ENCODE measurements around the gene PPP1R16B. TPM values are rescaled to one million over a fixed set of nuclear protein-coding genes. Genes with fewer than 3 reads are reported as not detected.

PPP1R16B gene
- 11.6 TPM for total RNA-seq

DNA sequence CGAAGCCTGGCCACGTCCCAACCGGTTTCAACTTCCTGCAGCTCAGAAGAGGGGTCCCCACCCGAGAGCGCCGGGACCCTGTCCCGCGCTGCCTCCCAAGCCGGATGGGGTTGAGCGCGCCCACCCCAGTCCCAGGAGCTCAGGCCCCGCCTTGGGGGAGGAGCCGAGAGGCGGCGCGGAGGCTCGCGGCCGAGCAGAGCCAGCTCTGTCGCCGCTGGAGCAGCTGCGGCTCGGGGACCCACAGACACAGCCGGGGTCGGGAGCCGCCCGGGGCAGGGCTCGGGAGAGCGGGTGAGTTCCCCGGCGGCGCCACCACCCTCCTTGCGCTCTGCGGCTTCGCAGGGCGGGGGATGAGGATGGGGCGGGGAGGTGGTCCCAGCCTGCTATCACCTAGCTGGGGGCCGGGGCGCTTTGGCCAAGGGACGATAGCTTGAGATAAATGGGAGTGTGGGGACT is at the start of gene PPP1R16B:
Gene PPP1R16B (plus strand): TSS at position 196 of the 456 bp plus-strand sequence. CDS start 30,229 bp downstream, outside the sequence.

DNA sequence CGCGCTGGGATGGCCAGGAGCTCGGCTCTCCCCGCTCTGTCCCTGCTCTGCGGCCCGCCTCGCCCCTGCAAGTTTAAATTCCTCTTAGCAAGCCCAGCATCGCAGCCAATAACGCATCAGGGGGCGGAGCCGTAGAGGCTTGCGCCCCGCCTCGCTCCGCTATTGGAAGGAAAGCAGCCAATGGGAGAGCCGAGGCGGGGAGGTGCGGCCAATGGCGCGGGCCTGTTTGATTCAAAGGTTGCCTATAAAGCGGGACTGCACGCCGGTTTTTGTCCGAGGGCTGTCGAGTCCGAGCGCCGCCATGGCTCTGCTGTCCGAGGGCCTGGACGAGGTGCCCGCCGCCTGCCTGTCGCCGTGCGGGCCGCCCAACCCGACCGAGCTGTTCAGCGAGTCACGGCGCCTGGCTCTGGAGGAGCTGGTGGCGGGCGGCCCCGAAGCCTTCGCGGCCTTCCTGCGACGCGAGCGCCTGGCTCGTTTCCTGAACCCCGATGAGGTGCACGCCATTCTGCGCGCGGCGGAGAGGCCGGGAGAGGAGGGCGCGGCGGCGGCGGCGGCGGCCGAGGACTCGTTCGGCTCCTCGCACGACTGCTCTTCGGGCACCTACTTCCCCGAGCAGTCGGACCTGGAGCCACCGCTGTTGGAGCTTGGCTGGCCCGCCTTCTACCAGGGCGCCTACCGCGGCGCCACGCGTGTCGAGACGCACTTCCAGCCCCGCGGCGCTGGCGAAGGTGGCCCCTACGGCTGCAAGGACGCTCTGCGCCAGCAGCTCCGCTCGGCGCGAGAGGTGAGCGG is 120.8 kb downstream of the PPP1R16B start, which contains the start of gene FAM83D:
Gene FAM83D (plus strand): TSS at position 276 of the 792 bp plus-strand sequence. CDS start 26 bp downstream, at position 302.

GRCh38 chr20:38962044-38962927 is 156.8 kb downstream of the PPP1R16B start, which contains the start of gene DHX35:
Gene DHX35, plus strand, starts transcription at chr20:38962344. Its CDS starts 24 bp downstream, at chr20:38962368.

Small RNAs within 50 kb of the gene (small RNA-seq; reads per million reads assigned to genes)
- gene AL023803.1 (ENCODE audit: low replicate concordance), result not detected

Other genes with a start within 250 kb of the PPP1R16B start
- gene ADIG, start 224.5 kb upstream of the PPP1R16B start, total RNA-seq, result not detected
- gene ARHGAP40, start 203.9 kb upstream of the PPP1R16B start, total RNA-seq, result not detected
- gene SLC32A1, start 81.2 kb upstream of the PPP1R16B start, total RNA-seq, result 7.2 TPM
- 15.0 TPM for gene ACTR5, start 57.2 kb upstream of the PPP1R16B start, total RNA-seq
- gene FAM83D, start 120.7 kb downstream of the PPP1R16B start, total RNA-seq, result 4.1 TPM
- 21.3 TPM for gene DHX35, start 156.6 kb downstream of the PPP1R16B start, total RNA-seq